Fibroblast of skin of left quadriceps (primary cell): ENCODE data around the gene PRKCD.

Experiments
- DNase-seq, 2 experiments: peaks; one replicate each; pipeline ENCODE4 v3.0.0-alpha.2; 2013; ENCODE audit warnings: low read depth in 2 of 2

Gene PRKCD

GRCh38 chr3:53190659-53191058 lies 29.6 kb downstream of the PRKCD start:
- no peak for DNase-seq

- no peak for DNase-seq
Measured at GRCh38 chr3:53191836-53192480, 30.9 kb downstream of the PRKCD start.

- DNase-seq, result no peak
Measured at GRCh38 chr3:53192608-53193007, 31.6 kb downstream of the PRKCD start.

GRCh38 chr3:53193466-53194209 lies 32.6 kb downstream of the PRKCD start:
- DNase-seq, result no peak

GRCh38 chr3:53194210-53195065 lies 33.4 kb downstream of the PRKCD start:
- no peak for DNase-seq

GRCh38 chr3:53195066-53195450 lies 34.0 kb downstream of the PRKCD start:
- no peak for DNase-seq

GRCh38 chr3:53195602-53196574 lies 34.9 kb downstream of the PRKCD start:
- DNase-seq, result no peak

GRCh38 chr3:53196575-53197407 lies 35.8 kb downstream of the PRKCD start:
- DNase-seq, result peak; percentile 35 to 37

- DNase-seq, result no peak
Measured at GRCh38 chr3:53198256-53198977, 37.4 kb downstream of the PRKCD start.

GRCh38 chr3:53198996-53199395 lies 38.0 kb downstream of the PRKCD start:
- DNase-seq, result no peak

- DNase-seq, result no peak
Measured at GRCh38 chr3:53199834-53200233, 38.8 kb downstream of the PRKCD start.

GRCh38 chr3:53200501-53201498 lies 39.8 kb downstream of the PRKCD start:
- no peak for DNase-seq

- no peak for DNase-seq
Measured at GRCh38 chr3:53202331-53203015, 41.5 kb downstream of the PRKCD start.

- DNase-seq, result no peak
Measured at GRCh38 chr3:53211706-53212702, 51.0 kb downstream of the PRKCD start.

- DNase-seq, result no peak
Measured at GRCh38 chr3:53213276-53213675, 52.3 kb downstream of the PRKCD start.

- DNase-seq, result no peak
Measured at GRCh38 chr3:53215816-53216215, 54.8 kb downstream of the PRKCD start.

GRCh38 chr3:53216723-53217122 lies 55.7 kb downstream of the PRKCD start:
- no peak for DNase-seq
